NCI-H2196 treated with DMSO at 0.1 percent for 48 hours (cell line): Measurements from ENCODE around the gene UBE2I.

Experiments used
- DNase-seq: peaks from one replicate; lab custom pipeline; 2025; ENCODE audit not compliant: unreplicated experiment; lab: John Stamatoyannopoulos, UW

Gene UBE2I

GRCh38 chr16:1355591-1355990, 46.2 kb downstream of the UBE2I start:
- no peak for DNase-seq

GRCh38 chr16:1356061-1356900, 46.8 kb downstream of the UBE2I start:
- DNase-seq = no peak

GRCh38 chr16:1357906-1358566, 48.6 kb downstream of the UBE2I start:
- DNase-seq = no peak

GRCh38 chr16:1361685-1362360, 52.4 kb downstream of the UBE2I start:
- no peak for DNase-seq

- DNase-seq = no peak
These were observed 53.4 kb downstream of the UBE2I start for GRCh38 chr16:1362807-1363206.

GRCh38 chr16:1363501-1364041, 54.1 kb downstream of the UBE2I start:
- no peak for DNase-seq

- DNase-seq = no peak
These were observed 55.1 kb downstream of the UBE2I start for GRCh38 chr16:1364510-1364909.

GRCh38 chr16:1366060-1366711, 56.8 kb downstream of the UBE2I start:
- no peak for DNase-seq

- peak; percentile 18 for DNase-seq
These were observed 57.4 kb downstream of the UBE2I start for GRCh38 chr16:1366712-1367299.

GRCh38 chr16:1367486-1368174, 58.2 kb downstream of the UBE2I start:
- DNase-seq = peak; percentile 47

GRCh38 chr16:1371054-1371978, 61.9 kb downstream of the UBE2I start:
- DNase-seq = no peak

GRCh38 chr16:1372292-1372950, 63.0 kb downstream of the UBE2I start:
- DNase-seq = no peak

GRCh38 chr16:1374418-1375297, 65.2 kb downstream of the UBE2I start:
- no peak for DNase-seq

GRCh38 chr16:1375298-1375640, 65.8 kb downstream of the UBE2I start:
- no peak for DNase-seq

GRCh38 chr16:1375741-1376410, 66.4 kb downstream of the UBE2I start:
- DNase-seq = no peak
